GM19463 (cell line): Measurements from ENCODE around the gene MTERF1.

ENCODE experiments used
- ATAC-seq: cut with Tn5 transposase; IDR thresholded peaks from one replicate; pipeline ENCODE4 v1.9.1; 2021; ENCODE audit warnings: mild to moderate bottlenecking, moderate library complexity; ENCODE audit not compliant: unreplicated experiment

MTERF1 gene

DNA sequence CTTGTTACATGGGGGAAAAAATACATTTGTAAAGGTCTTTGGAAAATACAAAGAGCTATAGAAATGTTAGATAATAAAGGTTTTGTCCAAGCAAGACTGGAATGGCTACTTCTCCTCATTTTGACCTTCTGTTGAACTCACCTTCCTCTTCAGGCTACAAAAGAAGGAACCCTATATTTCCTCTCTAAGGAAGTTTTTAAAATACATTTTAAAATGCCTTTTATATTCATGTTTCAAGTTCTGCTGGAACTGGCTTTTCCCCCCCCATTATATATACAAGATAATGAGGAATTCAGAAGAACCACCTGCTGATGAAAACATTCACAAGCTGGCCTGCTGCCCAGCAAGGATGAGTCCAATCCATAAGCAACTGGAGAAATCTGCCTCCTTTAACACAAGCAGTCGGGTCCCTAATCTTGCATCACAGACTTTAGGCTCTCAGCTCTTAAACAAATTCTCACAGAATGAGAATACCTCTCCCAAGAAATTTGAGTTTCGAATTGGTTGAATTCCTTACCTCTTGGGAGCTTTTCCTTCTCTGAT, 44.6 kb downstream of the MTERF1 start:
- no peak for ATAC-seq

DNA sequence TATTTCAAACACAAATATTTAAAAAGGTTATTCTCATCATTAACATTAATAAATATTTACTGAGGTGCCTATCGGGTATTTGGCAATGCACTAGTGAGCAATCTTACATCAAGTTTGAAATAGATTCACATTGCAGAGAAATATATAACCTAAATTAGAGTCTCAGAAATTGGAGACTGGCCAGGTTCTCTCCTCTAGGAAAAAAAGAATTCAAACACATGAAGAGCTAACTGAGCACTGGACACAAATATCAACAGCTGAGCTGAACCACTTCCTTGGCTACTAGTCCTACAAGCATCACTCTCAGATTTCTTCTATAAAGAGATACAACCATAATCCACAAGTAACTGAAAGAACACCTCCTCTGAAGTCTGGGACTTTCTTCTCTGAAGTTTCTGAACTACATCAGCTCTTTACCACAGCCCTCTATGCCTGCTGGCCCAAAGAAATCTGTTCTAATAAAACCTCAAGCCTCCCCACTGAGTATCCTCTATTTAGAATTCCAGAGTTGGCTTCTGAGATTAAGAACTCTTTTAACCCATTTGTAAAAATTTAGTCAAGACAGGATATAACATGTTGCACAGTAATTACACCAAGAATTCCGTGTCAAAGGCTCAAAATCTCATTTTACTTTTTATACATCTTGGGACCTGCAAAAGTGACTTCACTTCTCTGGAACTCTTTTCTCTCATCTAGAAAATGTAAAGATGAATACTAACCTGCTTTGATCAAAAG, 45.2 kb downstream of the MTERF1 start:
- no peak for ATAC-seq

DNA sequence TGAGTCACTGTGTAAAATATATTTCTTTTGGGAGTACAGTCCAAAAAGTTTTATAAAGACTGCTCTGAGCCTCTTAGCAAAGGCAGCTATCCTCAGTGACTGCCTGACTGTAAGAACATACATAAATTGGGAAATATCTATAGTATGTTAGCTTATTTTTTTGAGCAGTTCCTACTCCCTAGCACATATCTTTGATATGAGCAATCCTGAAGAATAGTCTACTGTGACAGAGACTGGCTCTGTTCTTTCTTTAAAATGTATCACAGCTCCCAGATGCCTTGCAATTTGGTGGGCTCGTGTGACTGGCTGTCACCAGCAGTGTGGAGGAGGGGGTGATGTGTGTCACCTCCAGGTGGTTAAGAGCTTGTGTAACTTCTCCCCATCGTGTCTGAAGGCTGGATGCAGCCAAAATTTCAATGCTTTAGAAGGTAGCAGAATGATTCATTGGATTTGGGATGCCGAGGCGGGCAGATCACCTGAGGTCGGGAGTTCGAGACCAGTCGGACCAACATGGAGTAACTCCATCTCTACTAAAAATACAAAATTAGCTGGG, 47.9 kb downstream of the MTERF1 start:
- ATAC-seq: no peak

DNA sequence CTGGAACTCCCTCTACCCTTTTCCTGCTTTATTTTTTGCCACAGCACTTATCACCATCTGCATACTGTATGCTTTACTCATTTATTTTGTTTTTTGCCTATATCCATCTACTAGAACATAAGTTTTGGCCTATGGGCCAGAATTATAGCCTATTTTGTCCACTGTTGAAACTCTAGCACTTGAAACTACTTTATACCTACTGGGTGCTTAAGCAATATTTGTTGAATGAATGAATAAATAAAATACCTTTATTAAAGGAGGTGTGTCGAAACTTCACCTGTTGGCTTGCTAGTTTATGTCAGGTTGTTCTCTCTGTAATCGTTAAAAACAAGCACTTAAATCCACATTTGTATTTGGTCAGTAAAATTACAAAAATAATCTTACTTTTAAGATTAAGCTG, 53.3 kb downstream of the MTERF1 start:
- no peak for ATAC-seq

DNA sequence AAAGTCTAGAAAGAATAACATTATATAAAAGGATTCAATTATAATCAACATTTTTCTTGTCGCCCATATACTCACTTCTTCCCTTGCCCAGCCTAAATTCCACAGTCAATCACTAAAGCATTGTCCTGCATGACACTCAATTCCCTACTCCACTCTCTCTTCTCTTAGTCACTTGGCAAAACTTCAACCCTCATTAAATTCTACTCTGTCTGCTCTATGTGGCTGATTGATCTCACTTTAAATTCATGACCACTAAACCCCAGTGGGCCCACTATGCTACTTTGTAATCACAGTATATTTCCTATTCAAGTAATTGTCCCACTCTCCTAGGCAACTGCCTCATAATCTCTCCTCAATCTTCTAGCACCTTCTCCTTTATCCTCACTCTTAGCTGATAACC, 54.1 kb downstream of the MTERF1 start:
- no peak for ATAC-seq

DNA sequence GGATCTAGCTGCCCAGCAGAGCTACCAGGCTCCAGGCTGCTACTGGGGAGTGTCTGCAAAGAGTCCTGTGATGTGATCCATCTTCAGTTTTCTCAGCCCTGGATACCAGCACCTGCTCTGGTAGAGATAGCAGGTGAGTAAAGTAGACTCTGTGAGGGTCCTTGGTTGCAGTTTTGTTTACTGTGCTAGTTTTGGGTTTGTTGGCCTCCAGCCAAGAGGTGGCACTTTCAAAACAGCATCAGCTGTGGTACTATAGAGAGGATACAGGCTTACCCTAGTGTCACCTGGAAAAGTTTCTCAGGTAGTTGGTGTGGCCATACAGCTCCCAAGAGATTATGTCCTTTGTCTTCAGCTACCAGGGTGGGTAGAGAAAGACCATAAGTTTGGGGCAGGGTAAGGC, 56.3 kb downstream of the MTERF1 start:
- no peak for ATAC-seq
